GM12865 (cell line): Measurements from ENCODE around the gene GAPVD1.

Experiments
- DNase-seq: peaks from one replicate; pipeline ENCODE4 v3.0.0; 2010; ENCODE audit warnings: low read depth
- H3K4me3 ChIP-seq: 2 replicates; pipeline ENCODE4 v1.5.1; 2011; ENCODE audit warnings: mild to moderate bottlenecking, low read depth, low read length, control low read depth
- CTCF ChIP-seq: IDR thresholded peaks from 2 replicates; pipeline ENCODE4 v1.5.1; 2011; ENCODE audit warnings: low read length, control low read depth, low read depth, inconsistent platforms; ENCODE audit not compliant: insufficient read depth; ENCODE audit errors: missing control alignments

The GAPVD1 gene

GRCh38 chr9:125406810-125407087 is 145.1 kb downstream of the GAPVD1 start:
- TF ChIP-seq CTCF: no peak
- no peak overlapping the region for H3K4me3 ChIP-seq
- DNase-seq: no peak

GRCh38 chr9:125407432-125407973 is 145.9 kb downstream of the GAPVD1 start:
- TF ChIP-seq CTCF: no peak
- no peak for DNase-seq
- H3K4me3 ChIP-seq: peak overlapping the region; percentile 48

- peak overlapping the region; percentile 48 for H3K4me3 ChIP-seq
- peak; percentile 72 for DNase-seq
- TF ChIP-seq CTCF: peak; percentile 83
These were observed 146.6 kb downstream of the GAPVD1 start for GRCh38 chr9:125407974-125408900.

GRCh38 chr9:125409217-125409636 is 147.6 kb downstream of the GAPVD1 start:
- DNase-seq: peak; percentile 43
- no peak for TF ChIP-seq CTCF
- no peak overlapping the region for H3K4me3 ChIP-seq

- DNase-seq: peak; percentile 51
These were observed 148.3 kb downstream of the GAPVD1 start for GRCh38 chr9:125409637-125410521.

GRCh38 chr9:125410522-125410894 is 148.9 kb downstream of the GAPVD1 start:
- no peak for TF ChIP-seq CTCF
- DNase-seq: no peak
- H3K4me3 ChIP-seq: no peak overlapping the region

More at GRCh38 chr9:125409637-125410521, 148.3 kb downstream of the GAPVD1 start:
- no peak for TF ChIP-seq CTCF
- no peak overlapping the region for H3K4me3 ChIP-seq
